Measurements from ENCODE around the gene ZDHHC6.
"Not testable (repeated sequence)": the region's sequence is repeated elsewhere in the genome, so short reads cannot be mapped to it uniquely, and the experiment has no call there.

ZDHHC6 gene

DNA sequence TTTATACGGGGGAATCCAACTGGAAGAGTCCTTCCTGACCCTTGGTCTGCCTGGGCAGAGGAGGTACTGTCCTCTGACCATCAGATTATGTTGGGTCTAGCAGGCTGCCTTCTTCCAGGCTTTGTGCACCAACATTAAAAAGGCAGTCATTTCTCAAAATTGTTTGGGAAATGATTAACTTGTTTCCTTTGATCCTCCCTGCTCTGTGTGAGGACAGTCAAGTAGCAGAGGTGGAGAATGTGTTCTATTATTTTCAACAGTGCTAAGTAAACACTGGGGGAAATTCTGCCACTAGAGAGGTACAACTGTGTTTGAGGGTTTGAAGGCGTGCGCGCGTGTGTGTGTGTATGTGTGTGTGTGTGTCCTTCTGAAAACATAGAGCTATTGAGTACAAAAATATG, 52.2 kb downstream of the ZDHHC6 start:
- FAIRE-seq (peak; percentile 70), DNase-seq (ENCODE audit: insufficient read length, low spot score) (no peak)

DNA sequence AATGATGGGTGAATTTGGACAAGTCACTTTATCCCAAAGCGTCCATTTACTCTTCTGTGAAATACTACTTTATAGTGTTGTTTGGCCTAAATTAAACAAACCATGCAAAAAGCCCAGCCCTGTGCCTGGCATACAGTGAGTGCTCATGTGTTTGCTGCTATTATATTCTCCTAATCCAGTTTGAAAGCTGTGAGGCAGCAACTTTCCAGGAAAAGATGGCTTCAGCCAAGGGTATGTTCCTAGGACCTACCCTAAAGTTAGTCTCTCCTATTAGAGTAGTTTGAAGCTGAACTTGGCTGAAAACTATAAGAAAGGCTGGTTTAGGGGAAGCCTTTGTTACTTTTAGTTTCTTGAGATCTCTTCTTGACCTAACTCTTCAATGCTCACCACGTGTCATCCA, 52.9 kb downstream of the ZDHHC6 start:
- FAIRE-seq (peak; percentile 8), DNase-seq (ENCODE audit: insufficient read length, low spot score) (no peak)

DNA sequence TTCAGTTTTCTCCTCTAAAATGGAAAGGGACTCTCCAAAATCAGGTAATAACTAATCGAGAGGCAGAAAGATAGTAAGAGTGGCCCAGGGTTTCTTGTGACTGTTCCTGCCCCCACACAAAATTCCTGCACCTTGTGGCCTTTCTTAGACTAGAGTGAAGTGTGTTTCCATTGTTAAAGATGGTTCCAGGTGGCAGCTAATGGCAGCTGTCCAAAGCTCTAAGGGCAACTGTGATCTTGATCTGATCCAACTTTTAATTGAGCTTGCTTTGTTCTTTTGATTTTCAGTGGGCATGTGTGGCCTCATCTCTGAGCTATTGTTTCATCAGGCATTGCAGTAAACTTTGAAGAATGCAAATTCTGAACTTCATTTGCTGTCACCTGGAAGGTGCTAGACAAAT, 53.4 kb downstream of the ZDHHC6 start:
- FAIRE-seq (no peak), DNase-seq (ENCODE audit: insufficient read length, low spot score) (no peak)

GRCh38 chr10:112390125-112390703, 56.5 kb downstream of the ZDHHC6 start:
- DNase-seq (ENCODE audit: insufficient read length, low spot score): no peak
- peak; percentile 56 for FAIRE-seq

- DNase-seq (ENCODE audit: insufficient read length, low spot score): no peak
Measured at GRCh38 chr10:112389271-112389822, 57.4 kb downstream of the ZDHHC6 start.

GRCh38 chr10:112388548-112388947, 58.2 kb downstream of the ZDHHC6 start:
- FAIRE-seq (peak; percentile 33), DNase-seq (ENCODE audit: insufficient read length, low spot score) (no peak)

More at GRCh38 chr10:112389271-112389822, 57.4 kb downstream of the ZDHHC6 start:
- FAIRE-seq: peak; percentile 58

- not testable (repeated sequence) for DNase-seq (ENCODE audit: insufficient read length, low spot score); FAIRE-seq
Measured at GRCh38 chr10:112388056-112388455, 58.7 kb downstream of the ZDHHC6 start.

DNA sequence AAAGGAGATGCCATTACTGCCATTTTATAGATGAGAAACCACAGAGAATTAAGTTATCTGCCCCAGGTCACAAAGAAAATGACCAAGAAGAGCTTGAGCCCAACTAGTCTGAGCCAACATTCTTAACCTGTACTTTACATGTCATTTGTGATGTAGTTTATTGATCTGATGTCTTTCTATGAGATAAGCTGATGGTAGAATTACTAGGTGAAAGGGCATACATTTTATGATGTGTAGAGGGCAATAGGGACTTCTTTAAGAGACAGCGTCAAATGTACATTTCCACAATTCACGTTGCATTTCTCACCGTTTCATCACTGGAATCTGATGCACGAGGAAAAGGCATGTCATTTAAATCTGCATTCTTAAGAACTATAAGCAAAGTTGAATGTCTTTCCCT, 61.5 kb downstream of the ZDHHC6 start:
- no peak for FAIRE-seq
- DNase-seq (ENCODE audit: insufficient read length, low spot score): no peak

GRCh38 chr10:112384141-112384540, 62.6 kb downstream of the ZDHHC6 start:
- FAIRE-seq: no peak
- DNase-seq (ENCODE audit: insufficient read length, low spot score): no peak

GRCh38 chr10:112383325-112383724, 63.4 kb downstream of the ZDHHC6 start:
- DNase-seq (ENCODE audit: insufficient read length, low spot score): no peak

DNA sequence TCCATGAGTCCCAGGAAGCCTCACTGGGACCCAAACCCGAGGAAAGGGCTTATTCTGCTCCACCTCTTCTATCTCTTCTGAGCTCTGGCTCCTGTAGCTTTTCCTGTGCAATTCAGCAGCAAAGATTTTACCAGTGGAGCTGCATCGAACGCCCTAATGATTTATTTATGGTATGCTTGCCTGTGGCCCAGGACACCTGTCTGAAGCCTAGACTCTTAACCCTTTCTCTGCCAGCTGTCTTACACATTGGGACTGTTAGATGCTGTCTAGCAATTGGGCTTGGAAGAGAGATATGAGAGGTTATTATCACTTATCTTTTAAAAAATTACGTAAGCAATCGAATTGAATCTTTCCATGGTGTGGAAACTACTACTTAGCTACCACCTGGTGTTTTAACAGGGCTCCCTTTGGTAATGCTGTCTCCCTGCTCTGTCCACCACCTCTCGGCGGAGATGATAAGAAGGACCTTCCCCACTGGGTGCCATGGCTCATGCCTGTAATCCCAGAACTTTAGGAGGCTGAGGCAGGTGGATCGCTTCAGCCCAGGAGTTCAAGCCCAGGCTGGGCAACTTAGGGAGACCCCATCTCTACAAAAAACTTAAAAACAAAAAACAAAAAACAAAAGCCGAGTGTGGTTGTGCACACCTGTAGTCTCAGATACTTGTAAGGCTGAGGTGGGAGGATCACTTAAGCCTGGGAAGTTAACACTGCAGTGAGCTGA, 64.0 kb downstream of the ZDHHC6 start:
- FAIRE-seq (no peak), DNase-seq (ENCODE audit: insufficient read length, low spot score) (no peak)

More at GRCh38 chr10:112383325-112383724, 63.4 kb downstream of the ZDHHC6 start:
- no peak for FAIRE-seq

Measured in GM19239 (cell line).